HCEC 1CT (cell line): ENCODE results near the gene KCNJ6.
A peak's percentile ranks its signal among the peaks of the same experiment; 100 is the strongest.
"Not testable (repeated sequence)": the region's sequence is repeated elsewhere in the genome, so short reads cannot be mapped to it uniquely, and the experiment has no call there.

Source experiments
- DNase-seq: peaks from one replicate; pipeline ENCODE4 v3.0.0-alpha.2; 2017

KCNJ6 gene

GRCh38 chr21:37916310-37917051, at the start of gene KCNJ6:
Gene KCNJ6 (minus strand): TSS chr21:37916457. CDS start chr21:37840682, 75,775 bp downstream.
- DNase-seq: peak; percentile 55

GRCh38 chr21:37965088-37965805, 49.0 kb upstream of the KCNJ6 start:
- DNase-seq: no peak

GRCh38 chr21:37958537-37958936, 42.3 kb upstream of the KCNJ6 start:
- DNase-seq: no peak

GRCh38 chr21:37956772-37957171, 40.5 kb upstream of the KCNJ6 start:
- DNase-seq: no peak

- no peak for DNase-seq
These were observed 28.8 kb upstream of the KCNJ6 start for GRCh38 chr21:37945036-37945435.

GRCh38 chr21:37944496-37944895, 28.2 kb upstream of the KCNJ6 start:
- no peak for DNase-seq

- DNase-seq: no peak
These were observed 24.4 kb upstream of the KCNJ6 start for GRCh38 chr21:37940691-37941090.

- DNase-seq: no peak
These were observed 23.6 kb upstream of the KCNJ6 start for GRCh38 chr21:37939838-37940237.

- DNase-seq: no peak
These were observed 23.0 kb upstream of the KCNJ6 start for GRCh38 chr21:37939251-37939650.

GRCh38 chr21:37937668-37938067, 21.4 kb upstream of the KCNJ6 start:
- no peak for DNase-seq

GRCh38 chr21:37936010-37936785, 19.9 kb upstream of the KCNJ6 start:
- DNase-seq: no peak

- DNase-seq: no peak
These were observed 16.7 kb upstream of the KCNJ6 start for GRCh38 chr21:37932936-37933335.

GRCh38 chr21:37927711-37928110, 11.5 kb upstream of the KCNJ6 start:
- no peak for DNase-seq

GRCh38 chr21:37921091-37921490, 4.8 kb upstream of the KCNJ6 start:
- DNase-seq: no peak

- not testable (repeated sequence) for DNase-seq
These were observed 4.0 kb upstream of the KCNJ6 start for GRCh38 chr21:37920302-37920701.

GRCh38 chr21:37917612-37918011, 1.4 kb upstream of the KCNJ6 start:
- DNase-seq: peak; percentile 80

GRCh38 chr21:37915941-37916309, 332 bp downstream of the KCNJ6 start:
- no peak for DNase-seq

- DNase-seq: no peak
These were observed 753 bp downstream of the KCNJ6 start for GRCh38 chr21:37915497-37915911.

- DNase-seq: no peak
These were observed 3.6 kb downstream of the KCNJ6 start for GRCh38 chr21:37912616-37913015.

GRCh38 chr21:37909936-37910335, 6.3 kb downstream of the KCNJ6 start:
- DNase-seq: no peak

GRCh38 chr21:37908691-37909090, 7.6 kb downstream of the KCNJ6 start:
- DNase-seq: no peak

GRCh38 chr21:37907076-37907475, 9.2 kb downstream of the KCNJ6 start:
- DNase-seq: peak; percentile 34

GRCh38 chr21:37905291-37905690, 11.0 kb downstream of the KCNJ6 start:
- no peak for DNase-seq

- DNase-seq: no peak
These were observed 11.4 kb downstream of the KCNJ6 start for GRCh38 chr21:37904856-37905255.
